Mesothelial cell of epicardium (in vitro differentiated cells): ENCODE results near the gene TDG. TPM values are rescaled to one million over a fixed set of nuclear protein-coding genes. Genes with fewer than 3 reads are reported as not detected.

Source experiments
- DNase-seq, 2 experiments: peaks; one replicate each; pipeline ENCODE4 v3.0.0; 2021; ENCODE audit warnings: low spot score in 2 of 2; ENCODE audit not compliant: unreplicated experiment in 2 of 2
- H3K27ac Mint-ChIP-seq: 2 replicates; pipeline ENCODE4 v1.8.0; 2021; ENCODE audit warnings: mixed read lengths
- H3K27me3 Mint-ChIP-seq: 2 replicates; pipeline ENCODE4 v1.8.0; 2021; ENCODE audit warnings: low read depth, mixed read lengths
- H3K36me3 Mint-ChIP-seq: 2 replicates; pipeline ENCODE4 v1.8.0; 2021; ENCODE audit warnings: mixed read lengths
- H3K4me1 Mint-ChIP-seq: 2 replicates; pipeline ENCODE4 v1.8.0; 2021; ENCODE audit warnings: mixed read lengths
- H3K4me3 Mint-ChIP-seq: 2 replicates; pipeline ENCODE4 v1.8.0; 2021; ENCODE audit warnings: mild to moderate bottlenecking, moderate library complexity, mixed read lengths
- H3K9me3 Mint-ChIP-seq: 2 replicates; pipeline ENCODE4 v1.8.0; 2021; ENCODE audit warnings: mixed read lengths
- total RNA-seq: library from RNA; stranded (reverse); gene quantifications from 3 replicates; pipeline ENCODE4 v1.2.1, GENCODE V29; 2021
- TF ChIP-seq, protein P1 (sequence below): fragments of 200-600 bp; sonication (generic); IDR thresholded peaks from one replicate; pipeline ENCODE4 v1.5.0; 2021; ENCODE audit warnings: antibody characterized with exemption; ENCODE audit not compliant: unreplicated experiment

Gene TDG
- total RNA-seq, 1 donor from 2014 or later = 46.2 TPM

DNA sequence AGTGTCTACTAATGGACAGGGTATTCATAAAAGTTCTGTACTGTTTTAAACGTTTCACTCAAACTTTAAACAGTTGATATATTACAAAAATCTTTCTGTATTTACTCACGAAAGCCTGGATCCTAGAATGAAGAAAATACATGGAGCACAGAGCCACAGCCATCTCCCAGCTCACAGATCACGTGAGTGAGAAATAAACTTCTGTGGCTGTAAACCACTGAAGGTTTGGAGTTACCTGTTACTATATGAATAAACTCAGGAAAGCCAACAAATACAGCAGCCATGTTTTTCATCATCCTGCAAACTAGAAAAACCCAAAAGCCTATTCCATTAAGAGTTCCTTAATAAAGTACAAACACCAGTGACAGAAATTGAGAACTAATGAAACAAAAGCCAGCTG is 867 bp upstream of the TDG start:
- peak overlapping the region; percentile 96 for H3K4me3 Mint-ChIP-seq
- peak overlapping the region; percentile 99 for H3K27ac Mint-ChIP-seq
- TF ChIP-seq, protein P1, sequence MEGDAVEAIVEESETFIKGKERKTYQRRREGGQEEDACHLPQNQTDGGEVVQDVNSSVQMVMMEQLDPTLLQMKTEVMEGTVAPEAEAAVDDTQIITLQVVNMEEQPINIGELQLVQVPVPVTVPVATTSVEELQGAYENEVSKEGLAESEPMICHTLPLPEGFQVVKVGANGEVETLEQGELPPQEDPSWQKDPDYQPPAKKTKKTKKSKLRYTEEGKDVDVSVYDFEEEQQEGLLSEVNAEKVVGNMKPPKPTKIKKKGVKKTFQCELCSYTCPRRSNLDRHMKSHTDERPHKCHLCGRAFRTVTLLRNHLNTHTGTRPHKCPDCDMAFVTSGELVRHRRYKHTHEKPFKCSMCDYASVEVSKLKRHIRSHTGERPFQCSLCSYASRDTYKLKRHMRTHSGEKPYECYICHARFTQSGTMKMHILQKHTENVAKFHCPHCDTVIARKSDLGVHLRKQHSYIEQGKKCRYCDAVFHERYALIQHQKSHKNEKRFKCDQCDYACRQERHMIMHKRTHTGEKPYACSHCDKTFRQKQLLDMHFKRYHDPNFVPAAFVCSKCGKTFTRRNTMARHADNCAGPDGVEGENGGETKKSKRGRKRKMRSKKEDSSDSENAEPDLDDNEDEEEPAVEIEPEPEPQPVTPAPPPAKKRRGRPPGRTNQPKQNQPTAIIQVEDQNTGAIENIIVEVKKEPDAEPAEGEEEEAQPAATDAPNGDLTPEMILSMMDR = no peak
- H3K4me1 Mint-ChIP-seq = peaks cover 49% of the 10 kb centered on the region
- H3K27me3 Mint-ChIP-seq = no peaks in the 10 kb centered on the region
- H3K9me3 Mint-ChIP-seq = no peaks in the 10 kb centered on the region
- no peaks in the 10 kb centered on the region for H3K36me3 Mint-ChIP-seq
- DNase-seq = no peak

DNA sequence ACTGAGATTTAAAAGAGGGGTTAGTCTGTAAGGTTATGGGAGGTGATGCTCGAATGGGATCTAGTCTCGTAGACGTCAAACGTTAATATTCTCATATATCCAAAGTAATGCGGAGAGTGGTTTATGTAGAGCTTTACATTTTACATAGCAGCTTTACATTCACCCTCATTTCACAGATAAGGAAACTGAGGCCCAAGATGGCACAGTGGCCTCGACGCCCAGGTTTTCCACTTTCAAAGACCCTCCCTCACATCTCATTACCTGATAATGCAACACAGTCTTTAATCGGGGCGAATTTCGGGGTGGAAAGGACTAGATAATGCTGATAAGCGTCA is 450 bp upstream of the TDG start:
- Mint-ChIP-seq H3K4me1 (peaks cover 49% of the 10 kb centered on the region), H3K36me3 (no peaks in the 10 kb centered on the region), H3K27ac (peak overlapping the region; percentile 99), H3K9me3 (no peaks in the 10 kb centered on the region), H3K27me3 (no peaks in the 10 kb centered on the region), H3K4me3 (peak overlapping the region; percentile 96)
- TF ChIP-seq, protein P1 = no peak
- no peak for DNase-seq

DNA sequence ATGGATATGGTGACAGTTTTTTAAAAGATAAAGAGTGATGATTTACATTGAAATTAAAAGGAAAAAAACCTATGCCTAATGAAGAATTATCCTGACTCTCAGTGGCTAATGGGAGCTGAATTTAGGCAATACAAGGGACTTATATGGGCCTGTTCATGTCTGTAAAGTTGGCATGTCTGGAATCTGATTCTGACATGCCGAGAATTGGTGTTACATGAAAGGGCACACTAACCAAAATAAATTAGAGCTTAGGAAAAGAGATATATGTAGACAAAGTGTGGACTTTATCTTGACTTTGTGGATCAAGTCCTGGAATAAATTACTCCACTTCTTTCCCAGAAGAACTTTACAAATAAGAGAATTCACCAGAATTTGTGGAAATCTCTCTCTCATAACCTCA is 1.1 kb downstream of the TDG start:
- H3K4me1 Mint-ChIP-seq = peaks cover 53% of the 10 kb centered on the region

DNA sequence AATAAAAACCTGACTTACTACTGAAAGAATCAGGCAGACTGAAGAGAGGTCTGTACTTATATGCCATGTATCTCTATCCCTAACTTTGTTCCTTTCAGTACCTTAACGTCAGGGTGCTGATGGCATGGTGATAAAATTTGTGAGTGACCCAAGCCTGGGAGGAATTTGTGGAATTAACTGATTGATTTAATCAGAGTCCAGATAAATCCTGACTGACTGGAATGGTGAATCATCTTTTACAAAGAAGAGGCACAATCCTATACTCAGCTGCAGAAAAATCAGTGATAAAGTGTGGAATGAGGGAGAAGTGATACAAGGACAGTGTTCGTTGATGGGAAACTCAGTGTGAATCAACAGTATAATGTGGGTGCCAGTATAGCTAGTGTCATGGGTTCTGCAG is 3.7 kb downstream of the TDG start:
- peaks cover 38% of the 10 kb centered on the region for H3K4me1 Mint-ChIP-seq
- H3K36me3 Mint-ChIP-seq = peaks cover 2% of the 10 kb centered on the region
- H3K9me3 Mint-ChIP-seq = no peaks in the 10 kb centered on the region
- TF ChIP-seq, protein P1 = no peak
- DNase-seq = no peak
- H3K27ac Mint-ChIP-seq = peak overlapping the region; percentile 85
- H3K4me3 Mint-ChIP-seq = no peak overlapping the region
- no peaks in the 10 kb centered on the region for H3K27me3 Mint-ChIP-seq

More for the DNA sequence above, 1.1 kb downstream of the TDG start:
- H3K27me3 Mint-ChIP-seq = no peaks in the 10 kb centered on the region
- TF ChIP-seq, protein P1 = no peak
- DNase-seq = no peak
- H3K4me3 Mint-ChIP-seq = peak overlapping the region; percentile 96
- no peaks in the 10 kb centered on the region for H3K9me3 Mint-ChIP-seq
- H3K27ac Mint-ChIP-seq = peak overlapping the region; percentile 99
- H3K36me3 Mint-ChIP-seq = no peaks in the 10 kb centered on the region

DNA sequence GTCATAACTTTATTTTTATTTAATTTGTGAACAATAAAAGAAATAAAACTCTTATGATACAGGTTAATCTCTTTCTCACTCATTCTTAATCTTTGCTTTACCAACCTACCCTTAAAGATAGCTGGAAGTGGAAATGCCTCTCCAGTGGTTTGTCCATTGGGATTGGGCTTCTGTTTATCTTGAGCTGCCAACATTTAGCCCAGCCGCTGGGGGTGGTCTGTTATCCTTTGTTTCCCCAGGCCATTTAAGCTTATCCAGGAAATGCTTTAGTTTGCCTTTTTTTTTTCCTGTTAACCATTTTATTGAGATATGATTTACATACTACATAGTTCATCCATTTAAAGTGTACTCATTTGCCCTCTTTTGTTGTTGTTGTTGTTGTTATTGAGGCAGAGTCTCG is 8.2 kb downstream of the TDG start:
- no peaks in the 10 kb centered on the region for H3K27me3 Mint-ChIP-seq
- no peaks in the 10 kb centered on the region for H3K9me3 Mint-ChIP-seq
- no peak overlapping the region for H3K4me3 Mint-ChIP-seq
- peaks cover 18% of the 10 kb centered on the region for H3K36me3 Mint-ChIP-seq
- peaks cover 11% of the 10 kb centered on the region for H3K4me1 Mint-ChIP-seq
- TF ChIP-seq, protein P1 = no peak
- DNase-seq = no peak
- no peak overlapping the region for H3K27ac Mint-ChIP-seq

DNA sequence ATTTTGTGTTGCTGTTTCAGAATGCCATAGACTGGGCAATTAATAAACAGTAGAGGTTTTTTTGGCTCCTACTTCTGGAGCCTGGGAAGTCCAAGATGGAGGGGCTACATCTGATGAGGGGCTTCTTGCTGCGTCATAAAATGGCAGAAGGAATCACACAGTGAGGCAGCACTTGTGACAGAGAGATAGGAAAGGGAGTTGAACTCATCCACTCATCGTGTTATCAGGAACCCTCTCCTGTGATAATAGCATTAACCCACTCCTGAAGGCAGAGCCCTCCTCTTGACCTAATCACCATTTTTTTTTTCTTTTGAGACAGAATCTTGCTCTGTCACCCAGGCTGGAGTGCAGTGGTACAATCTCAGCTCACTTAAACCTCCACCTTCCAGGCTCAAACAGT is 9.7 kb downstream of the TDG start:
- no peak for DNase-seq
- Mint-ChIP-seq H3K9me3 (no peaks in the 10 kb centered on the region), H3K27me3 (no peaks in the 10 kb centered on the region), H3K36me3 (peaks cover 28% of the 10 kb centered on the region), H3K27ac (peak overlapping the region; percentile 56), H3K4me3 (no peak overlapping the region), H3K4me1 (peaks cover 6% of the 10 kb centered on the region)
- TF ChIP-seq, protein P1 = no peak
